ENCODE data around the gene PLIN5. TPM values are rescaled to one million over a fixed set of nuclear protein-coding genes. Genes with fewer than 3 reads are reported as not detected.

Gene PLIN5
- total and polyA plus RNA-seq, 2 of the 8 experiments (the other 6 are each of a cell fraction or from before 2014, with no cell fraction given), result 2.0 to 2.5 TPM

DNA sequence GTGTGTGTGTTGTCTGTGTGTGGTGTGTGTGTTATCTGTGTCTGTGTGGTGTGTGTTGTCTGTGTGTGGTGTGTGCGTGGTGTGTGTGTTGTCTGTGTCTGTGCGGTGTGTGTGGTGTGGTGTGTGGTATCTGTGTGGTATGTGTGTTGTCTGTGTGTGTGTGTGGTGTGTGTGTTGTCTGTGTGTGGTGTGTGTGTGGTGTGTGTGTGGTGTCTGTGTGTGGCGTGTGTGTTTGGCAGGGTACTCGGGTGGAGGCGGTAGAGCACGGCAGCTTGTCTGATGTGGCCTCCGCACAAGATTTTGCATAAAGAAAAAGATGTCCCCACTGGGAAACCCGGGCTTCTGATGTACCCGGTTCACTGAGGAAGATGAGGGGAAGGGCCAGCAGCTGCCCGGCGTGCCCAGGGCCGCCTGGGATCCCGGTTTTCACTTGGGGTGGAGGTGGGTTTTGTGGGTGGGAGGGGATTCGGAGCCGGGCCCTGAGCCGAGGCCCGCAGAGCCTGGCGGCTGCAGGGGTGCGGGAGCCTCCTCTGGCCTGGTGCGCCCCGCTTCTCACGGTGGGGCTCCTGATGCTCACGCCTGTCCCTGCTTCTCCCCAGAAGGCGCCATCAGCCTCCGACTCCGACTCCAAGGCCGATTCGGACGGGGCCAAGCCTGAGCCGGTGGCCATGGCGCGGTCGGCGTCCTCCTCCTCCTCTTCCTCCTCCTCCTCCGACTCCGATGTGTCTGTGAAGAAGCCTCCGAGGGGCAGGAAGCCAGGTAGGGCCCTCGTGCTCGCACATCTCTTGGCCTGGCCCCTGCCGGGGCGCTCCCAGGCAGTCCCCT is 41.7 kb downstream of the PLIN5 start:
- Histone ChIP-seq H3K9me3 (ENCODE audit: insufficient read depth in 2 of 2, low read depth in 1 of 2, low read length in 1 of 2) (no peaks in the 10 kb centered on the region), H3K4me1 (replicated peaks in 1 of 4; ENCODE audit: control insufficient read depth in 3 of 4, insufficient read depth in 4 of 4, low read length in 3 of 4) (no peaks in the 10 kb centered on the region), H3K27me3 (replicated peaks in 1 of 4; ENCODE audit: control insufficient read depth in 3 of 4, extremely low read depth in 1 of 4, insufficient read depth in 3 of 4, low read length in 3 of 4) (no peaks in the 10 kb centered on the region; a peak in 1 of 7 replicates), H2BK5ac (ENCODE audit: low read depth, low read length) (peak overlapping the region; percentile 48; the same call in 1 of the 2 replicates), H3K23me2 (ENCODE audit: low read depth, low read length) (peaks cover 10% of the 10 kb centered on the region; the same call in 1 of the 2 replicates), H3K79me2 (ENCODE audit: control insufficient read depth in 1 of 2, insufficient read depth in 2 of 2, low read length in 2 of 2) (0 out of 4 replicates have a peak, but pooled peaks cover 0 to 3% of the 10 kb centered on the region in 2 experiments), H3K27ac (ENCODE audit: low read depth, low read length) (no peak overlapping the region), H4K91ac (replicated peaks; ENCODE audit: insufficient read length, low read length) (no peak overlapping the region), H4K8ac (ENCODE audit: extremely low read depth, insufficient read depth, low read length) (no peak overlapping the region), H3K14ac (ENCODE audit: insufficient read length) (no peak overlapping the region), H3K23ac (ENCODE audit: insufficient read length) (no peak overlapping the region), H2BK120ac (replicated peaks; ENCODE audit: low read depth, low read length) (no peak overlapping the region), H3K79me1 (ENCODE audit: low read depth, low read length) (peaks cover 6% of the 10 kb centered on the region), H3K4me2 (ENCODE audit: insufficient read depth in 1 of 2, low read depth in 2 of 2, low read length in 2 of 2) (no peak overlapping the region), H3K4me3 (ENCODE audit: extremely low read depth in 1 of 4, insufficient read depth in 2 of 4, low read depth in 3 of 4, low read length in 4 of 4) (no peak overlapping the region), H3K18ac (ENCODE audit: extremely low read depth, low read length) (no peak overlapping the region), H4K5ac (ENCODE audit: insufficient read length, low read depth, low read length) (no peak overlapping the region), H3K56ac (replicated peaks; ENCODE audit: insufficient read length, low read depth, low read length) (peak overlapping the region; percentile 100), H3K9ac (replicated peaks in 1 of 4; ENCODE audit: extremely low read depth in 1 of 4, low read depth in 3 of 4, low read length in 3 of 4) (no peak overlapping the region), H2BK12ac (ENCODE audit: low read depth, low read length) (no peak overlapping the region), H2BK15ac (ENCODE audit: low read length) (no peak overlapping the region), H4K20me1 (replicated peaks in 1 of 2; ENCODE audit: control insufficient read depth in 1 of 2, insufficient read depth in 2 of 2, low read length in 2 of 2) (peaks cover 7 to 18% of the 10 kb centered on the region in 2 experiments), H3K4ac (replicated peaks; ENCODE audit: insufficient read length, low read depth, low read length) (no peak overlapping the region), H2BK20ac (ENCODE audit: low read length) (no peak overlapping the region), H2AK5ac (ENCODE audit: low read depth, low read length) (no peak overlapping the region; the same call in 1 of the 2 replicates), H2AFZ (ENCODE audit: low read length) (no peak overlapping the region), H3K36me3 (ENCODE audit: control insufficient read depth in 2 of 4, insufficient read depth in 4 of 4, low read length in 3 of 4) (peaks cover 10 to 69% (median 53%) of the 10 kb centered on the region in 4 experiments)
- no peak for DNase-seq (ENCODE audit: low read depth in 1 of 2, low spot score in 2 of 2)
- TF ChIP-seq POLR2AphosphoS5 (IDR thresholded peaks at IDR 0.05; ENCODE audit: low read depth, low read length) (no peak), SP2 (IDR thresholded peaks at IDR 0.05; ENCODE audit: low read length) (no peak), RBBP5 (IDR thresholded peaks at IDR 0.05; ENCODE audit: borderline replicate concordance, low read depth, low read length) (no peak), POLR2A (IDR thresholded peaks at IDR 0.05; ENCODE audit: control extremely low read depth in 1 of 2, low read depth in 2 of 2, low read length in 2 of 2) (no peak)
- TF ChIP-seq, protein P1, sequence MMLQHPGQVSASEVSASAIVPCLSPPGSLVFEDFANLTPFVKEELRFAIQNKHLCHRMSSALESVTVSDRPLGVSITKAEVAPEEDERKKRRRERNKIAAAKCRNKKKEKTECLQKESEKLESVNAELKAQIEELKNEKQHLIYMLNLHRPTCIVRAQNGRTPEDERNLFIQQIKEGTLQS (IDR thresholded peaks at IDR 0.05; ENCODE audit: insufficient read depth, low read depth, low read length), result no peak
- ChIA-PET POLR2A (ENCODE audit: partially characterized antibody) (interaction anchor here (0.8 to 3.8 kb wide), 5 partner anchors 11 to 40 kb away, joined by 3 to 19 read pairs (median 3); partner anchors contain the start of gene UBXN6), CTCF (ENCODE audit: partially characterized antibody) (interaction anchor here (2.7 kb wide), 1 partner anchor 31 kb away, joined by 13 read pairs; no protein-coding TSS in a partner anchor)
- 97% methylated on average over 18 of the region's 41 CpGs; no CpG with 5 or more reads in 1 of the 2 experiments for WGBS, 2 experiments (ENCODE audit: extremely low coverage in 1 of 2, insufficient coverage in 1 of 2, insufficient read length in 1 of 2, insufficient replicate concordance in 2 of 2, low coverage in 1 of 2, low lambda C conversion rate in 2 of 2, missing lambda C conversion rate in 1 of 2)
- no peak for FAIRE-seq
